Kidney (tissue), 14 donors: Measurements from ENCODE around the gene NAV3. TPM values are rescaled to one million over a fixed set of nuclear protein-coding genes. Genes with fewer than 3 reads are reported as not detected.

Experiments used
- DNase-seq, 5 donors: peaks; one replicate each; pipeline ENCODE4 v3.0.0-alpha.2; 2013 to 2020
- FAIRE-seq: peaks from 2 replicates; lab custom pipeline; 2012; peaks lifted over from hg19 to GRCh38; lab: Jason Lieb, UNC
- H3K27ac ChIP-seq, 2 donors: one replicate each; pipeline ENCODE4 v1.7.0; 2013; ENCODE audit warnings: low read depth in 2 of 2, low read length in 2 of 2, inconsistent platforms in 1 of 2
- H3K27me3 ChIP-seq: one replicate; pipeline ENCODE4 v1.7.1; 2013; ENCODE audit warnings: low read length, inconsistent platforms; ENCODE audit not compliant: control insufficient read depth, insufficient read depth
- H3K36me3 ChIP-seq, 3 donors: one replicate each; pipeline versions ENCODE4 v1.7.0 to v1.7.1; 2013; ENCODE audit warnings: low read length in 3 of 3, control low read depth in 1 of 3, inconsistent platforms in 1 of 3; ENCODE audit not compliant: insufficient read depth in 3 of 3, control insufficient read depth in 2 of 3
- H3K4me1 ChIP-seq, 3 donors: one replicate each; pipeline versions ENCODE4 v1.7.0 to v1.7.1; 2013; ENCODE audit warnings: low read length in 3 of 3, inconsistent platforms in 1 of 3, low read depth in 1 of 3; ENCODE audit not compliant: control insufficient read depth in 2 of 3, insufficient read depth in 2 of 3
- H3K4me3 ChIP-seq, 3 donors: one replicate each; pipeline versions ENCODE4 v1.7.0 to v1.8.1; 2013; ENCODE audit warnings: low read length in 3 of 3, control low read depth in 1 of 3, inconsistent platforms in 1 of 3
- H3K9ac ChIP-seq, 3 donors: one replicate each; pipeline versions ENCODE4 v1.7.0 to v1.7.1; 2013; ENCODE audit warnings: low read length in 3 of 3, control low read depth in 1 of 3, inconsistent platforms in 1 of 3
- H3K9me3 ChIP-seq, 3 donors: one replicate each; pipeline versions ENCODE4 v1.7.0 to v1.7.1; 2013; ENCODE audit warnings: low read length in 3 of 3, control low read depth in 1 of 3, inconsistent platforms in 1 of 3; ENCODE audit not compliant: control insufficient read depth in 2 of 3, insufficient read depth in 1 of 3
- intact Hi-C: fragments of 100-400 bp; cut with DNase I; formaldehyde crosslinking; loops from one replicate; pipeline ENCODE4 v1.11.1; 2022
- polyA plus RNA-seq: library from polyadenylated mRNA; stranded (reverse); fragments of 350-450 nt; fragmentation: Illumina TruSeq; extraction: RNeasy Lipid Tissue Mini Kit (QIAGEN cat#74804); gene quantifications from one replicate; pipeline ENCODE4 v1.2.3, GENCODE V29; 2014; ENCODE audit warnings: low read depth, low replicate concordance; ENCODE audit not compliant: insufficient read depth
- total RNA-seq: library from RNA; stranded (reverse); fragmentation: NEBNext Ultra II Directional; extraction: Animal tissue kit (Norgen Biotek cat#: 25700); gene quantifications from one replicate; pipeline ENCODE4 v1.2.1, GENCODE V29; 2021
- TF ChIP-seq, protein P1 (sequence below): IDR thresholded peaks from 3 replicates; pipeline ENCODE4 v1.5.1; 2012; ENCODE audit warnings: mild to moderate bottlenecking, moderate library complexity, borderline replicate concordance; ENCODE audit not compliant: insufficient read depth; ENCODE audit errors: extremely low read depth
- donor health status: control.
- donor health status: control.
- donor health status: control.
- donor health status: control.
- donor health status: control.
- donor health status: DM: yes; HTN: yes; CAD: no.
- donor health status: Normal renal cell carcinoma (clear cell type).

The NAV3 gene
- total and polyA plus RNA-seq, 2 donors from 2014 or later, result 0.34 to 4.5 TPM

DNA sequence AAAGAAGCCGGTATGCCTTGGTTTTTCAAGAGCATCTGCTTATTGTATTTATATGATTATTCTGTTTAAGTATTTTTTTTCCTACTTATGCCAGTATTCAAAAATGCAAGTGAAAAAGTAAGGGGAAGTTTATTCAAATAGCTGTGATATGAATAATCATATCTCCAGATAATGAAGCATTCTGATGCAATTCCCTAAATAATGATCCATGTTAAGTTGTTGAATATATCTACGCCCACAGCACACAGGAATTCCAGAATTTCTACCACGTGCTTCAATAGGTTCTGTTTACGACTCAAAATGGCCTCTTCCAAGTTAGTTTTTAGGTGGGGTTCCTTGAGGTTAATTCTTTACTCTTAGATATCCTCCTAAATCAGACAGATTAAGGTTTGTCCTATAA, 208.3 kb downstream of the NAV3 start:
- no peaks in the 10 kb centered on the region for H3K27me3 ChIP-seq
- intact Hi-C loops, result no loop called here
- DNase-seq (no peak), FAIRE-seq (no peak)
- no peak overlapping the region for H3K9ac ChIP-seq
- H3K9me3 ChIP-seq, result no peaks in the 10 kb centered on the region
- H3K4me1 ChIP-seq, result no peaks in the 10 kb centered on the region
- H3K36me3 ChIP-seq, result no peaks in the 10 kb centered on the region
- H3K27ac ChIP-seq, result no peak overlapping the region
- no peak overlapping the region for H3K4me3 ChIP-seq
- TF ChIP-seq, protein P1, sequence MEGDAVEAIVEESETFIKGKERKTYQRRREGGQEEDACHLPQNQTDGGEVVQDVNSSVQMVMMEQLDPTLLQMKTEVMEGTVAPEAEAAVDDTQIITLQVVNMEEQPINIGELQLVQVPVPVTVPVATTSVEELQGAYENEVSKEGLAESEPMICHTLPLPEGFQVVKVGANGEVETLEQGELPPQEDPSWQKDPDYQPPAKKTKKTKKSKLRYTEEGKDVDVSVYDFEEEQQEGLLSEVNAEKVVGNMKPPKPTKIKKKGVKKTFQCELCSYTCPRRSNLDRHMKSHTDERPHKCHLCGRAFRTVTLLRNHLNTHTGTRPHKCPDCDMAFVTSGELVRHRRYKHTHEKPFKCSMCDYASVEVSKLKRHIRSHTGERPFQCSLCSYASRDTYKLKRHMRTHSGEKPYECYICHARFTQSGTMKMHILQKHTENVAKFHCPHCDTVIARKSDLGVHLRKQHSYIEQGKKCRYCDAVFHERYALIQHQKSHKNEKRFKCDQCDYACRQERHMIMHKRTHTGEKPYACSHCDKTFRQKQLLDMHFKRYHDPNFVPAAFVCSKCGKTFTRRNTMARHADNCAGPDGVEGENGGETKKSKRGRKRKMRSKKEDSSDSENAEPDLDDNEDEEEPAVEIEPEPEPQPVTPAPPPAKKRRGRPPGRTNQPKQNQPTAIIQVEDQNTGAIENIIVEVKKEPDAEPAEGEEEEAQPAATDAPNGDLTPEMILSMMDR, result no peak

DNA sequence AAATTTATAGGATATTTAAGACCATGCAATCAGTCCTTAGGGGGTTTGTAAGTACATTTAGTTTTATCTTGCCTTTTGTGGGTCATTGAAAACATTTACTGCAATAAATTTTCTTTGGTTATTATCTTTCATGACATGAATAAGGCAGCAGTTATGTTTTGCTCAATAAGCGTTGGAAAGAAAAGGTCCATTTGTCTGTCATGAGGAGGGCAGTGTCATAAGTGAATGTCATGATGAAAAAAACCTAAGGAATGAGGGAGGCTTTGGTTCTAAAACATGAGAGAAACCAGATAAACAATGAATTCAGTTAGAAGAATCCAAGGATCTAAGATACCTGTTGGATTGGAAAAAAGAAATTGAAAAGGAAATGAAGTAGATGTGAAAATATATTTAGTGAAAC, 209.4 kb downstream of the NAV3 start:
- Histone ChIP-seq H3K27me3 (no peaks in the 10 kb centered on the region), H3K9me3 (no peaks in the 10 kb centered on the region), H3K36me3 (no peaks in the 10 kb centered on the region), H3K9ac (no peak overlapping the region), H3K4me3 (no peak overlapping the region), H3K4me1 (no peaks in the 10 kb centered on the region), H3K27ac (no peak overlapping the region)
- intact Hi-C loops, result no loop called here
- DNase-seq (no peak), FAIRE-seq (no peak)
- TF ChIP-seq, protein P1, result no peak

DNA sequence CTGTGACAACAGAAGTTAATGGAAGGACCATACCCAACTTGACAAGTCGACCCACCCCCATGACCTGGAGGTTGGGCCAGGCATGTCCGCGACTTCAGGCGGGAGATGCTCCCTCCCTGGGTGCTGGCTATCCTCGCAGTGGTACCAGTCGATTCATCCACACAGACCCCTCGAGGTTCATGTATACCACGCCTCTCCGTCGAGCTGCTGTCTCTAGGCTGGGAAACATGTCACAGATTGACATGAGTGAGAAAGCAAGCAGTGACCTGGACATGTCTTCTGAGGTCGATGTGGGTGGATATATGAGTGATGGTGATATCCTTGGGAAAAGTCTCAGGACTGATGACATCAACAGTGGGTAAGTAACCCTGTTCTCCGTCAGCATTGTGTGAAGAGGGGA, 220.1 kb downstream of the NAV3 start:
- H3K9ac ChIP-seq, result no peak overlapping the region
- DNase-seq (no peak), FAIRE-seq (no peak)
- H3K9me3 ChIP-seq, result no peaks in the 10 kb centered on the region
- no peak overlapping the region for H3K4me3 ChIP-seq
- intact Hi-C loops, result no loop called here
- no peak overlapping the region for H3K27ac ChIP-seq
- H3K4me1 ChIP-seq, result no peaks in the 10 kb centered on the region
- no peaks in the 10 kb centered on the region for H3K36me3 ChIP-seq
- TF ChIP-seq, protein P1, result no peak
- H3K27me3 ChIP-seq, result no peaks in the 10 kb centered on the region

DNA sequence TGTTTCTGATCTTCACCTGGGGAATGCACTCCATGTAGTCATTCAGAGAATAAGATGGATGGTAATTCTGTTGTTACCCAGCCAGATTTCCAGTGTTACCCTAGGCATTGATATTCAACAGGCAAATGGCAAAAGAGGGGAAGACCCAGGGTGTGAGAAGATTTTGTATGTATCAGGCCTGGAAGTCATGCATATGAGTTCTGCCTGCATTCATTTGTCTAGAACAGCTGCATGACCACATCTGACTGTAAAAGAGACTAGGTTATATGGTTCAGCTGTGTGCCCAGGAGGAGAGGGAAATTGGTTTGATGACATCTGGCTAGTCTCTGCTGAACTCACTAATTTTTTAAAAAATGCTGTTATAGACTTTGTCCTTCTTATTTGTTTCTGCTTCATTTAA, 224.9 kb downstream of the NAV3 start:
- no peaks in the 10 kb centered on the region for H3K27me3 ChIP-seq
- H3K27ac ChIP-seq, result no peak overlapping the region
- H3K4me1 ChIP-seq, result no peaks in the 10 kb centered on the region
- intact Hi-C loops, result no loop called here
- FAIRE-seq (no peak), DNase-seq (no peak)
- no peaks in the 10 kb centered on the region for H3K36me3 ChIP-seq
- H3K9ac ChIP-seq, result no peak overlapping the region
- TF ChIP-seq, protein P1, result no peak
- no peak overlapping the region for H3K4me3 ChIP-seq
- no peaks in the 10 kb centered on the region for H3K9me3 ChIP-seq
